ELR (cell line): Measurements from ENCODE around the gene VPS13D.

Source experiments
- DNase-seq: peaks from one replicate; pipeline ENCODE4 v3.0.0-alpha.2; 2015; ENCODE audit warnings: low read depth

Gene VPS13D

DNA sequence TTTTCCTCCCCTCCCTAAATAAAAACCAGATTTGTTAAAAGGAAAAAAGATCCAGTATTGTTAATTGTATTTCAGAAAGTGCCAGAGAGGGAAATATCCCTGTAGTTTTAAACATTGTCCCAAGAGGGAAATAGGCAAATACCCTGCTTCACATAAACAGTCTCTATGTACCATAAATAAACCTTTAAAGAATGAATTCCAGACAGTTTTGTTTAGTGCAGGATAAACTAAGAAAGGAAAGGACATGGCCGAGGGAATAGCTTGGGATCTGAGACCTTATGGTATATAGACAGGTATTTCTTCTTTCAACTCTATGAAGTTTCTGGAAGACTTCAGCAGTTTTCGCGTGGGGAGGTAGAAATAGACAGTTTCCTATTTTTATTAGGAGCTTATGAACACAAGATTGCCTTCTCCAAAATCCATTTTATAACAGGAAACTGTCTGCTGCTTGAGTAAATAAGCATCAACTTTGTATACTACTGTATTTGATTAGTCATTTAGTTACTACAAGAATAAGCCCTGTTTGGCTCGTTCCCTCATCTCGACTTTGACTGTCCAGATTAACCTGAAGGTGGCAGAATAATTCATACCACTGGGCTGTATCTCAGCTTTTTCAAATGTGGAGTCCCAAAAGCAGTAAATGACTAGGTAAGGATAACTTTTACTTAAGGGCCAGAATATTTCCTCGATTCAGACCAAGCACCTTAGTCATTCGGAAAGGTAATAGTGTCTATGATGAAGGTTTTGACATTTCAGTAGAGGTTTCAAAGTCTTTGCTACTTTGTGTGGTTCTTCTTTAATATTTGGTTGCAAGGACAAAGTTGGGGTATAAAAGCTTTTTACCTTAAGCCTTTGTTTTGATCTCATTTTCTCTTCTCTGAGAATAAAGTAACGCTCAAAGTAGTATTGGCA lies 177.5 kb downstream of the VPS13D start:
- DNase-seq, result peak; percentile 63

DNA sequence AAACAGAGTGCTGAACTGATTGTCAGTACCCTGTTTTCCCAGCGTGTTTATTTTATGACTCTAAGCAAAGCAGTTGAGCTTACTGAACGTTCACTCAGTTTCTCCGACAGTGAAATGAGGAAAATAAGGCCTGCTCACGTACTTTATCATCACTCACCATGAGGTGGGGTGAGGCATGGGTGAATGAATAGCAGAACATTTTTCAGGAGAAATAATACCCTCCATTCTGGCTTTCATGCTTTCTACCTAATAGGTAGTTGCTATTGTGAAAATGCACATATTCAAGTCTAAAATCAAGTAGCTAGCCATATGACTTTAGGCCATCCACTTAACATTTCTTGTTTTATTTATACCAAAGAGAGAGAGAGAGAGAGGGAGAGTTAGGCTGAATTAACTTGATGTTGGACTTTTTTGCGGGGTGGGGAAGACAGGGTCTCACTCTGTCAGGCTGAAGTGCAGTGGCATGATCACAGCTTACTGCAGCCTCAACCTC lies 178.2 kb downstream of the VPS13D start:
- DNase-seq, result no peak

DNA sequence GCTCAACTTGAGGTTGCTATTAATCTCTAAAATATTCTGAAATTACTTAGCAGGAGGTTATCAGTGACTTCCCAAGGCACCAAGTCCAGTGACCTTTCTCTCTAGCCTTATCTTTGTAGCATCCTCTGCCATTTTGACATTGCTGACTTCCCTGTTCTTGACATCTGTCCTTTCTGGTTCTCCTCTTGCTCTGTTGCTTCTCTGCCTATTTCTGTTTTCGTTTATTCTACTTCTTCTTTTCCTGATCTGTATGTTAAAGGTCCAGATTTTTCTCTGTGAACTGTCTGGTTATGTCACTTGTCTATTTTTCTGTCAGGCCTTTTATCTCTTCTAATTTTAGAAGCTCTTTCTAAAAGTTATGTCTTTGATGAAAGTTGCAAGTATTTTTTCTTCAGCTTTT lies 178.8 kb downstream of the VPS13D start:
- no peak for DNase-seq

DNA sequence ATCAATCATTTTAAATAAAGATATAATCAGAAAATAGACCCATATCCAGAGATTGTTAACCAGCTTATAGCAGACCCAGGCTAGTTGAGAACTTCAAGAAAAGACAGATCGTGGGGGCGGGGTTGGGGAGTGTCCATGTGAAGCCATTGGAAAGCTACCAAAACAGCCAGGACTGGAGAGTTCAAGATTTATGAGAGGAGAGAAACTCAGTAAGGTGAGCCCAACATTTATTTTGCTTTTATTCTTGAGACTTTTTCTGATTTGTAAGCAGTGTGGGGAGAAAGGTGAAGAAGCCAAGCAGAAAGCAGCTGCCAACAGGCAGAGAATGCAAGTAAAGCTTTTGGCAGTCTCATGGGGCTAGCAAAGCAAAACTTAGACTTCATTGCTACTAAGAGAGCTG lies 179.9 kb downstream of the VPS13D start:
- no peak for DNase-seq

DNA sequence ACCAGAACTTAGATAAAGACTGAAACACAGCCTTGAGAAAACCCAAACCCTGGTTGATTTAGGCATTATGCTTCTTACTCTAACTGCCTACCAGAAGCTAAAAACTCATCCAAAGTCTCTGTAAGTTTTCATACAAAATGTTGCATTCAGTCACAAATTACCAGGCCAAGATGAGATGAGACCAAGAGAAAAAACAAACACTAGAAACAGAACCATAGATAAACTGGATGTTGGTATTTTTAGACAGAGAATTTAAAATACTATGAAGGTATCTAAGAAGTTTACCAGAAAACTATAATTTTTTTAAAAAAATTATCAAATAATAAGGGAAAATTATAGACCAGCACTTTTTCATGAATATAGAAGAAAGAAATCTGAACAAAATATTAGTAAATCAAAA lies 180.5 kb downstream of the VPS13D start:
- DNase-seq, result no peak

DNA sequence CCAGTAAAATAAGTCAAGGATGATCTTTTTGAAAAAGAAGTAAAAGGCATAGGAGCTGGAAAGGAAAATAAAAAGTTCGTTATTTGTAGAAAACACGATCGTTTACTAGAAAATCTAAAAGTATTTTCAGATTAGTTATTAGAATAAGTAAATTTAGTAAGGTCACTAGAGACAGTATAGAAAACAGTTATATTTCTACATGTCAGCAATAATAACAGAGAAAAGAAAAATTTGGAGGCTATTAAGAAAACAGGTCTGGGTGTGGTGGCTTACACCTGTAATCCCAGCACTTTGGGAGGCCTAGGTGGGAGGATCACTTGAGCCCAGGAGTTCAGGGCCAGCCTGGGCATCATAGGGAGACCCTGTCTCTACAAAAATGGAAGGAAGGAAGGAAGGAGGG lies 181.3 kb downstream of the VPS13D start:
- DNase-seq, result no peak

DNA sequence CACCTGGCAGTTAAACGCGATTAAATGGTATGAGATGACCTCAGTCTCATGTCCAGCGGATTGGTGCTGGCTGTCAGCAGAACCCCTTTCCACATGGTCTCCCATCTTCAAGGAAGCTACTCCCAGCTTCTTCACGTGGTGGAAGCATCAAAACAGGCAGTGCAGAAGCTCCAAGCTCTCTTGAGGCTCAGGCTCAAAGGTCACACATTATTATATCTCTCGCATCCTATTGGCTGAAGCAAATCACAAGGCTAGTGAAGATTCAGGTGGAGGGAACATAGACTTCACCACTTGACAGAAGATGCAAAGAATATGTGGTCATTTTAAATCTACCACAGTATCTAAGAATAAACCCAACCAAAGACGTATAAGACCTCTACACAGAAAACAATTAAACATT lies 181.9 kb downstream of the VPS13D start:
- no peak for DNase-seq

DNA sequence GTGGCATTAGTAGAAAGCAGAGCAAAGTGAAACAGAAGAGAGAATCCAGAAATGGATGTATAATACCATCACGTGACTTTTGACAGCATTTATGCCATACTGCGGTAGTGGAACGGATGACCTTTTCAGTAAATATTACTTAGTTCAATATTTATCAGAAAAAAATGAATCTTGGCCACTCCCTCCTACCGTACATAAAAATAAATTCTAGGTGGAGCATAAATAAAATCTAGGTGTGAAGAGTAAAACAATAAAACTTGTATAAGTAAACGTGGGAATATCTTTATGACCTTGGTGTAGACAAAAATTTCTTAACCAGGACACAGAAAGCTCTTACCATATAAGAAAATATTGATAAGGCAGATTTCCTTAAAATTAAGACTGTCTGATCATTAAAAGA lies 182.6 kb downstream of the VPS13D start:
- no peak for DNase-seq

DNA sequence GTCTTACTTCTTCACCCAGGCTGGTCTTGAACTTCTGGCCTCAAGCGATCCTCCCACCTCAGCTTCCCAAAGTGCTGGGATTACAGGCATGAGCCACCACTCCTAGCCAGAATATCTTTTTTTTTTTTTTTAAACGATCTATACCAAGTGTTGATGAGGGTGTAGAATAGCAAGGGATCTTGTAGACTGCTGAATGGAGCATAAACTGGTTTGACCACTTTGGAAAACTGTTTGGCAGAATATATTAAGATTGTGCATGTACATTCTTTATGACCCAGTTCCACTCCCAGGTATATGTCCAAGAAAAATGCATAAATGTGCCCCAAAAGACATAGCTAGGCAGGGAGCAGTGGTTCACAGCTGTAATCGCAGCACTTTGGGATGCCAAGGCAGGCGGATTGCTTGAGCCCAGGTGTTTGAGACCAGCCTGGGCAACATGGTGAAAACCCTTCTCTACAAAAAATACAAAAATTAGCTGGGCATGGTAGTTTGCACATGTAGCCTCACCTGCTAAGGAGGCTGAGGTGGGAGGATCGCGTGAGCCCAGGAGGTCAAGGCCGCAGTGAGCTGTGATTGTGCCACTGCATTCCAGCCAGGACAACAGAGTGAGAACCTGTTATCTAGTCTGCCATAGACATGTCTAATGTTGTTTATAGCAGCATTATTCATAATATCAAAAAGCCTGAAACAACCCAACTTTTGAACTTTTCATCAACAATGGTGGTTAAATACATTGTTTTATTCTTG lies 184.0 kb downstream of the VPS13D start:
- DNase-seq, result no peak

DNA sequence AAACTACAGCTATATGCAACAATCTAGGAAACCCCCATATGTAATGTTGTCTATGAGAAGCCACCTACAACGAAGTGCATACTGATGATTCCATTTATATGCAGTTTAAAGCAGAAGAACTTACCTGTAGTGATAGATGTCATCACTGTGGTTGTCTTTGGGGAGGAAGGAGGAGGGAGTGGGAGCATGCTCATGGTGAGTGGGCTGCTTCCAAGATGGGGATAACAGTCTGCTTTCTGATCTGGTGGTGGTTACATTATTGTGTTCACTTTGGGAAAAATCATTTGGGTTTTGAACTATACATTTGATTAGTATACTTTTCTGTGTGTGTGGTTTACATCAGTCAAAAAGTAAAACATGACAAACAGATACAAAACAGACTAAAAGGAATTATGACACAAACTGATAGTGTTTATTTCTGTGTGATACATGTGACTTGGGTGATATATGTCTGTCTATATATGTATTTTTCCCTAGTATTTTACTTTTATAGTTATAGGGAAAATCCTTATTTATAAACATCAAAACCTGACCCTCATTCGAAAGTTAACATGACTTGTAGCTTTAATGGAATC lies 184.7 kb downstream of the VPS13D start:
- DNase-seq, result no peak

DNA sequence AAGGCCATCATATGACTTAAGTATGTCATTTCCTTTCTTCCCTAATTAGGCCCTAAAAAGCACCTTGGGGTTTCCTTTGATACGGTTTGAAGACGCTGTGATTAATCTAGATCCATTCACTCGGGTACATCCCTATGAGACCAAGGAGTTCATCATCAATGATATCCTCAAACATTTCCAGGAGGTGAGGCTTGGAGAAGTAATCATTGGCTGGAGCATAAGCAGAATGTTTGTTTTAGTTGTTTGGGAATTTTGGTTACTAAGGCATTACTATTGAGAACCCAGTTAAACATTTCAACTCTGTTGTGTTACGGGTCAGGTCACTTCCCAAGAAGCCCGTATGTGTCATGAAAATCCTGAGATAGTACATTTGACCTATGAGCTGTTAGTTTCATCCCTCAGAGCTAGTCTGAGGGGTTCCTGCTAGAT lies 185.2 kb downstream of the VPS13D start:
- DNase-seq, result no peak

DNA sequence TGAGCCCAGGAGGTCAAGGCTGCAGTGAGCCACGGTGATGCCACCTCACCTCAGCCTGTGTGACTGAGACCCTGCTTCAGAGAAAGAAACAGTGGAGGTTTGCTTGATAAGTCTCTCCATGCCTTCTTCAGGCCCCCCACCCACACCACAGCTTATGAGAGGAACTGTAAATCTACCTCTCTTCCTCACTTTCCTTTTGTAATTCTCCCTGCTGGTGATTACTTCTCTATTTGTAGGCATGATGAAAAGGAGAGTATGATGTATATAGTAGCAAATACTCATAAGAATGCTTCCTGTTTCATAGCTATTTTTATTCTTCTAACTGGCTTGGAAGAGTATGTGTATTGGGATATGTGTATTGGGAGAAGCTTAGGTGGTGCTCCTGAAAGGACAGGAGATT lies 186.3 kb downstream of the VPS13D start:
- no peak for DNase-seq

DNA sequence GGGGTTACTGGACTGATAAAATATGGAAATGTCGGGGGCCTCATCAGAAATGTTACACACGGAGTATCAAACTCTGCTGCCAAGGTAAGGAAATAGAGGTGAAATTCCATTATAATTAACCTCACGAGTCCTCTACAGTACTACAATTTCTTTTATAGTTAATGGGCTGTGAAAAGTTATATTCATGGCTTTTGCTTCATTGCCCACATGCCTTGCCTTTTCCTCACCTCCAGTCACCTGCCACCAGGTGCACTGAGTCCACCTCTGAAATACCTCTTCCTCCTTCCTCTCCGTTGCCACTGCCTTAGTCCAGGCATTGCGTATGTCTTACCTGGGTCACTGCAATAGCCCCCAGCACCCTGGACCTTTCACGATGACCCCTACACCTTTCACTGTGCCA lies 186.9 kb downstream of the VPS13D start:
- DNase-seq, result no peak

DNA sequence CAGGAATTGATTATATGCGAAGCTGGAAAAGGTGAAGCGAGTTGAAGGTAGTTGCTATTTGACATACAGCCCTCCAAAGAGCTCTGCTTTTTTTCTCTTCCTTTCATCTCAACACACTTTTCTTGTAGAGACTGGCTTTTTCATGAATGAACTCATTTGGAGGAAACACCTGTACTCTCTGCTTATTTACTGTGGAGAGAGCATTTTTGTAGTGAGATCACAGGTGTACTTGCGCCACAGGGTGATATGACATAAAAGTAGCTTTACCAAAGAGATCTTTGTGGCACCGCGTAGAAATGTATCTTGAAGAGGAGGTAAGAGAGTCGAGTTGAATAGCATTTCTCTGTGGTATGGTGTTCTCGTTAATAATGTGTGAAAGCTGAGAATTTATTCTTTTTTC lies 187.6 kb downstream of the VPS13D start:
- DNase-seq, result no peak

DNA sequence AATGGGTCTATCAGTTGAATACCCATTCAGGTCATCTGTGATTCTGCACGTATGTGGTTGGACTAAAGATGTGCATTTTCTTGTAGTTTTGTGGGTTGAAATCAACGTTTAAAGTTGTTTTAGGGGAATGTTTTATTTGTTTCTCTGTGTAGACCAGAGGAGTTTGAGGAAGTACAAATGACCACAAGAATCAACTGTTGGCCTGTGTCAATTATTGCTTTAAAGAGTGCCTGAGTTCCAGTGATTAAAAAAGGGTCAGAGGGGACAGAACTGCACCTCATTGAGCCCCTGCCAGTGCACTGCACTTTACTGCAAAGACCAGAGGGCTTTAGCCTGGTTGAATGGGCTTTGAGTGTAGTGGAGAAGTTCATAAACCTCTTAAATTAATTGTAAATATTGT lies 190.3 kb downstream of the VPS13D start:
- no peak for DNase-seq

DNA sequence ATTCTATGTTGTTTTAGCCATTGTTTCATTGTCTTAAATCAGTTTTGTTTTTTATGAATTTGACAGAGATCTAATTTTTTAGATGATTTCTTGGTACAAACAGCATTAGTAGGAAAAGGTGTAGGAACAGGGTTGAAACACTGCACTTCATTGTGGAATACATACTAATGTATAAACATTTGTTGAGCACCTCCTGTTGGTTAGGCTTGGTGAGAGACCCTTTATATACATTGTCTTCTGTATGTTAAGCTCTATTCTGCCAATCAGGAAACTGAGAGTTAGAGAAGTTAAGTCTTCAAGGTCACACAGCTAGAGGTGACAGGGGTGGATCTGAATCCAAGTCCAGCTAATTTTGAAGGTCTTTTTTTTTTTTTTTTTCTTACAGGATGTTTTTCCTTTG lies 192.7 kb downstream of the VPS13D start:
- no peak for DNase-seq

DNA sequence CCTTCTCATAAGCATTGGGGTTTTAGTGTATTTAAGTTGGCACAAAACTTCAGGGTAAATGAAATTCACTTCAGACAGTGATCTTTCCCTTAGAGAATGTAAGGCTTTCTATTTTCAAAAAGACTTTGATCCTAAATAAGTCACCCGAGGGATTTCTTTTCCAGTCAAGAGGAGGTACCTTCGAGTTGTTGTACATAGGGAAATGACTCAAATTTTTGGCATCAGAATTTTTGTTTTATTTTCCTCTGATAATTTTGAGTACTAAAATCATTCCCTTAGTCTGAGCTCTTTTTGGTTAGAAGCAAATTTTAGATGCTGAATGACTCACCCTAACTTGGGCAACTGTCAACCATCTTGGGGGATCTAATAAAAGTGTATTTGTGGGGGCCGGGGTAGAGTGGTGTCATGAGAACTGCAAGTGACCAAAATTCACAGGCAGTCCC lies 194.3 kb downstream of the VPS13D start:
- peak; percentile 29 for DNase-seq

DNA sequence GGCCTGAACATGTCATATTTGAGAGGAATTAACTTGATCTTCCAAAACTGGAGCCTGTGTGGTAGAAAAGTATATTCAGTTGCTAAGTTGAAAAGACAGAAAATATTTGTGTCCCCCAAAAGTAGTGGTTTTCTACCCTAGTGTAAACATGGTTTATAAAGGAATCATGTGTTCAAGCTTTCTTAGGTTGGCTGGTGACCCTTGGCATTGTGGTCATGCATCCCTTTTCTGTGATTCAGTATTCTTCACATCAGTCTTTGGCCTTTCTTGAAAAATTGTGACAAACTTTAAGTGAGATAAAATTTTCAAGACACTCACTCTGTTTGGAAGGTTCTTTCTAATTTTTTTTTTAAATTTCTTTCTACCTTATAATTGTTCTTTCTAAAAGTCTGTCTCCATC lies 195.0 kb downstream of the VPS13D start:
- no peak for DNase-seq

DNA sequence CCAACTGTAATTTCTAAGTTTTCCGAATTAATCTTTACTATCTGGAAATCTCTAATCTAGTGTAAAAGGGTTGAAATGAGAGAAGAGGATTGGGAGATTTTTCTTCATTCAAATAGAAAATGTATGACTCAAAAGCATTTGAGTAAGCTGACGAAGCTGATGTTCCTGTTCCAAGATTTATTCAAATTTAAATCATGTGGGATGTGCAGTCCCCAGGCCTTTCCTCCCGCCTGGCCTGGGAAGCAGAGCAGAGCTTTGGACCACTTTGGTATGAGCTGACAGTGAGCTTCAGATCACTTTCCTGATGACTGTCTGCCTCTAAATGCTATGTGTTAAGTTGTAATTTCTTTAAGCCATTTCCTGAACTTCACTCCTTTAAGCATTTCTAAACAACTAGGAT lies 196.2 kb downstream of the VPS13D start:
- no peak for DNase-seq

DNA sequence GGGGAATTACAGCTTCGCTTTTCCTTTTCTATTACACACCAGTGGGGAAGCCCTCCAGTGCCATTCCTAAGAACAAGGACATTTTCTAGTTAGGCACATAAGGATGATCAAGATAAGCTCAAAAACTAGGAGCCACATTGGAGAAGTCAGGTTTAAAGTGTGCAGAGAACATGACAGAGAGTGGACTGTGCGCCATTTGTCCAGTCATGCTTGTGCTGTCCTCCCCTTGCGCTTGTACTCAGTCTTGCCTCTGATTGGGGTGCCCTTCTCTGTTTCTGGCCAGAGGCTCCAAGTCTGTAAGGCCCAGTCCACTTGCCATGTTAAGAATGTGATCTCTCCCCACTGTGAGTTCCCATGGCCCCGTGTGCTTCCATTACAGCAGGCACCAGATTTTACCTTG lies 198.5 kb downstream of the VPS13D start:
- DNase-seq, result no peak

DNA sequence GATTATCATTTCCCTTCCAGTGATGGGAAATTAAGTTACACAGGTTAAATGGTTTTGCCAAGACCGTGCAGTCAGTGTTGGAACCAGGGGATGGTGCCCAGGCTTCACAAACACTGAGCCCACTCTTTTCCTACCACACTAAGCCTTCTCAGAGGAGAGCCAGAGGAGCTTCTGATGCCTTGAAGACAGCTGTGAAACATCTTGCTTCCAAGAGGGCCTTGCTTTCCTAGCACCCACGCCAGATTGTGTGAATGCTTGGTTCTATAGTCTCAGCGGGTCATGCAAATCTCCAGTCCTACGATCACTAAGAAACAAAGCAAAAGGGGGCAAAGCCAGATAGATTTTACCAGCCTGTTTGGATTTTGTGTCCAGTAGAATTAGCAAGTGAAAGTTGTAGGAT lies 200.7 kb downstream of the VPS13D start:
- no peak for DNase-seq

DNA sequence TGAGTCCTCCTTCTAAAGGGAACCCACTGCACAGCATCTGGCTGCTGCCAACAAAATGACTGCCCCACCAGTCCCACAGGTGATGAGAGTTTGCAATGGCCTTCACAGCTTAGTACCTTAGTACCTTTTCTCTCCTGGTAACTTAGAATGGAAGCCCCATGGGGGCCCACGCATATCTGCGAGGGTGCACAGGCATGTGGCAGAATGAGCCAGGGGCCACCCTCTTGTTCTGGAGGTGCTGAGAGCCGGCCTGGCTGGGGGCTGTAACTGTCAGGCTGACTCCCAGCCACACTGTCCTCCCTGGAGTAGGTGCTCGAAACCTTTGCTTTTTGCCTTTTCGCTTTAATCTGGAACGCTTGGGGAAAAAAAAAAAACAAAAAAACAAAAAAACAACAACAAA lies 203.1 kb downstream of the VPS13D start:
- no peak for DNase-seq
